Natural killer cell treated with Interleukin-12 subunit alpha and Interleukin-12 subunit beta and Interleukin-15 and Interleukin-18, amount 100 ng/mL, for 72 hours (primary cell): ENCODE results near the gene HSPE1. TPM values are rescaled to one million over a fixed set of nuclear protein-coding genes. Genes with fewer than 3 reads are reported as not detected.
"Not testable (repeated sequence)": the region's sequence is repeated elsewhere in the genome, so short reads cannot be mapped to it uniquely, and the experiment has no call there.

ENCODE experiments used
- ATAC-seq, 2 donors: fragments of 150-1000 bp; cut with Tn5 transposase in 1 of 2; sonication (Bioruptor Pico), chemical (Tn5 transposase) in 1 of 2; 2 replicates each; pipeline ENCODE4 v1.10.0; 2021
- DNase-seq: peaks from one replicate; pipeline ENCODE4 v3.0.0; 2022; ENCODE audit warnings: low spot score
- H3K27ac Mint-ChIP-seq, 2 donors: 1 replicate in 1 of 2; 2 replicates in 1 of 2; pipeline ENCODE4 v1.8.0; 2022; ENCODE audit warnings: mixed read lengths in 2 of 2, mild to moderate bottlenecking in 1 of 2, moderate library complexity in 1 of 2
- H3K27me3 Mint-ChIP-seq, 2 donors: 1 replicate in 1 of 2; 2 replicates in 1 of 2; pipeline ENCODE4 v1.8.0; 2022; ENCODE audit warnings: mixed read lengths in 2 of 2
- H3K36me3 Mint-ChIP-seq: one replicate; pipeline ENCODE4 v1.8.0; 2022; ENCODE audit warnings: mixed read lengths
- H3K4me1 Mint-ChIP-seq, 2 donors: 1 replicate in 1 of 2; 2 replicates in 1 of 2; pipeline ENCODE4 v1.8.0; 2022; ENCODE audit warnings: low read depth in 2 of 2, mixed read lengths in 2 of 2, mild to moderate bottlenecking in 1 of 2
- H3K4me3 Mint-ChIP-seq: one replicate; pipeline ENCODE4 v1.8.0; 2022; ENCODE audit warnings: mixed read lengths
- H3K9me3 Mint-ChIP-seq: 2 replicates; pipeline ENCODE4 v1.8.0; 2022; ENCODE audit warnings: mixed read lengths
- total RNA-seq, 2 donors: library from RNA; stranded (reverse); gene quantifications; one replicate each; pipeline ENCODE4 v1.2.3, GENCODE V29; 2022

Gene HSPE1
- total RNA-seq, 2 donors from 2014 or later: 140 to 158 TPM

- H3K27me3 Mint-ChIP-seq: no peaks in the 10 kb centered on the region
- no peak for DNase-seq
- H3K9me3 Mint-ChIP-seq: no peaks in the 10 kb centered on the region
- H3K36me3 Mint-ChIP-seq: peaks cover 13% of the 10 kb centered on the region
- H3K4me1 Mint-ChIP-seq: peaks cover under 1 to 11% of the 10 kb centered on the region in 2 donors
- peak overlapping the region in 1 of 2 donors; percentile 34 for H3K27ac Mint-ChIP-seq
- no peak overlapping the region for H3K4me3 Mint-ChIP-seq
- ATAC-seq: peak in 1 of 2 donors; percentile 44
Observed at GRCh38 chr2:197480165-197481036, 19.8 kb upstream of the HSPE1 start.

- H3K36me3 Mint-ChIP-seq: peaks cover 39% of the 10 kb centered on the region
- H3K27me3 Mint-ChIP-seq, H3K9me3 Mint-ChIP-seq, H3K4me1 Mint-ChIP-seq, H3K27ac Mint-ChIP-seq, DNase-seq, ATAC-seq, H3K4me3 Mint-ChIP-seq: not testable (repeated sequence)
Observed at GRCh38 chr2:197484248-197484647, 15.9 kb upstream of the HSPE1 start.

DNA sequence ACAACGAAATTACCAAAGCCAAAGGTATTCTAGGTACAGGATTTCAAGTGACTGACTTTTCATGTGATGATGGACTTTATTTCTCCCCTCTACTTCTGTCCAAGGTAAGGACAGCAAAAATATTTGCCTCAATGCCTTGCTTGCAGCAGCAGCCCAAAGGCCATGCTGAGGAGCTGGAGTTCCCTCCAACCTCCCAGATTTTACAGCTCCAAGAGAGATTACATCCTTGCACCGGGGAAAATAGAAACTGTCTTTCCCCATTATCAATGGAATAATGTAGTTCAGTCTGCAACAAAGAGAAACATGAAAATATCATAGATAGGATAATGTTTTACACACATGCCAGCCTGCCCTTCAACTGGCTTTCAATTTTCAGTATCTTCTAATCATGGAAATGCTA, 14.0 kb upstream of the HSPE1 start:
- Mint-ChIP-seq H3K27ac (peak overlapping the region; percentile 50 to 66), H3K36me3 (peaks cover 42% of the 10 kb centered on the region), H3K4me3 (no peak overlapping the region), H3K4me1 (peaks cover 4 to 6% of the 10 kb centered on the region in 2 donors), H3K9me3 (no peaks in the 10 kb centered on the region), H3K27me3 (no peaks in the 10 kb centered on the region)
- no peak for ATAC-seq
- DNase-seq: no peak

GRCh38 chr2:197487385-197487784, 12.8 kb upstream of the HSPE1 start:
- Mint-ChIP-seq H3K9me3 (no peaks in the 10 kb centered on the region), H3K27ac (no peak overlapping the region), H3K36me3 (peaks cover 47% of the 10 kb centered on the region), H3K4me1 (peaks cover 4 to 6% of the 10 kb centered on the region in 2 donors), H3K4me3 (no peak overlapping the region), H3K27me3 (no peaks in the 10 kb centered on the region)
- ATAC-seq: no peak
- DNase-seq: no peak

DNA sequence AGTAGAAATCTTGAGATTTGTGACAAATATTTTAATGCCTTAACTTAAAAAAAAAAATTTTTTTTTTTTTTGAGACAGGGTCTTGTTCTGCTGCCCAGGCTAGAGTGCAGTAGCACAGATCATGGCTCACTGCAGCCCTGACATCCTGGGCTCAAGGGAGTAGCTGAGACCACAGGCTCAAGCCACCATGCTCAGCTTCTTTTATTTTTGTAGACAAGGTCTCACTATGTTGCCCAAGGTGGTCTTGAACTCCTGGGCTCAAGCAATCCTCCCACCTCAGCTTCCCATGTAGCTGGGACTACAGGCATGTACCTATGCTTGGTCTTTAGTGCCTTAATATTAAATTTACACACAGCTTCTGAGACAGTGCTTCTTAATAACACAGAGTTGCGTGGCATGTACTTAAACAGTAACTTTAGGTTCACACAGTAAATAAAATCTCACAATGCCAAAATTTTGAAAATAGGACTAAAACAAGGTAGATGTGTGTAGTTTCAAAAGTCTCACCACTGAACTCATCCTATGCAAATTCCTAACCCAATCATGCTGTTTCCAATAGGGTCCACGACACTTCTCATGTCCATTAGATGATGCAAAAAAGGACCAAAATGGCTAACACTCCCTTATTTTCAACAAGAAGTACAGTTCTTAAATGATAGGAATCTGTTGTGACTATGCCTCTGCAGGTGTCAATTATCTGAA, 4.6 kb upstream of the HSPE1 start:
- ATAC-seq: no peak
- peak overlapping the region in 1 of 2 donors; percentile 43 for H3K27ac Mint-ChIP-seq
- no peaks in the 10 kb centered on the region for H3K9me3 Mint-ChIP-seq
- H3K4me3 Mint-ChIP-seq: peak overlapping the region; percentile 97
- no peak for DNase-seq
- H3K27me3 Mint-ChIP-seq: no peaks in the 10 kb centered on the region
- peaks cover 18 to 25% of the 10 kb centered on the region in 2 donors for H3K4me1 Mint-ChIP-seq
- peaks cover 37% of the 10 kb centered on the region for H3K36me3 Mint-ChIP-seq

- Mint-ChIP-seq H3K4me1 (peaks cover 23 to 35% of the 10 kb centered on the region in 2 donors), H3K9me3 (no peaks in the 10 kb centered on the region), H3K4me3 (peak overlapping the region; percentile 97), H3K27me3 (no peaks in the 10 kb centered on the region), H3K27ac (peak overlapping the region; percentile 43 to 46), H3K36me3 (peaks cover 40% of the 10 kb centered on the region)
- ATAC-seq: no peak
- no peak for DNase-seq
Observed at GRCh38 chr2:197496695-197497094, 3.5 kb upstream of the HSPE1 start.

GRCh38 chr2:197497326-197497725, 2.9 kb upstream of the HSPE1 start:
- H3K36me3 Mint-ChIP-seq: peaks cover 46% of the 10 kb centered on the region
- H3K4me1 Mint-ChIP-seq: peaks cover 26 to 40% of the 10 kb centered on the region in 2 donors

GRCh38 chr2:197498235-197498936, 1.8 kb upstream of the HSPE1 start:
- DNase-seq (no peak), ATAC-seq (no peak)
- Mint-ChIP-seq H3K9me3 (no peaks in the 10 kb centered on the region), H3K4me1 (peaks cover 27 to 43% of the 10 kb centered on the region in 2 donors), H3K27ac (peak overlapping the region; percentile 86 to 95), H3K36me3 (peaks cover 49% of the 10 kb centered on the region), H3K27me3 (no peaks in the 10 kb centered on the region), H3K4me3 (peak overlapping the region; percentile 97)

More at GRCh38 chr2:197497326-197497725, 2.9 kb upstream of the HSPE1 start:
- Mint-ChIP-seq H3K9me3 (no peaks in the 10 kb centered on the region), H3K27ac (peak overlapping the region; percentile 86 to 95), H3K4me3 (peak overlapping the region; percentile 97), H3K27me3 (no peaks in the 10 kb centered on the region)
- ATAC-seq (no peak), DNase-seq (no peak)

DNA sequence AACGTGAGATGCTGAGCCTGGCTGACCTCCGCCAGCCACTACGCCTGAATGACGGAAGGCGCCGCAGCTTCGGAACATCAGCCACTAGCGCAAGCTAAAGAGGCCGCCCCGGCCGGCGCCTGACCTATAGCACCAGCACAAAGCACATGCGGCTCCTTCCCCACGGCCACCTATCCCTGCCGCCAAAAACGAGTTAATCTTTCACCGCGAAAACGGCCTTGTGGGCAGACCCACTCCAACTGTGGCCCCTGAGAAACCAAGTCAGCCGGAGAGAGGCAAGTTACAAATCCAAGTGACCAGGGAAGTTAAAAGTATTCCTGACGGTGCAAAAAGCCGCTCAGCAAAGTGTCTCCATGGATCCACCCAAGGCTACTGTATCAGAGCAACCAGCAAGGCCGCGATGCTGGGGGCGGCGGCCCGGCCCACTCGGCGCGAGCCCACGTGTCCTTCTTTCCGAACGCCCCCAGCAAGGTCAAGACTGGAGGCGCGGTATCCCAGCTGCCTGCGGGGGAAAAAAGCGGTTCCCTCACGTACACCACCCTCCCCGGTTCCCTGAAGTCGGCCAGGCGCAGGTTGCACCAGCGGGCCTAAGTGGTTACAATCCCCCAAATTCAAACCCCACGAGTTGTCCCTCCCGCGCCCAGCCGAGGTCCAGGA, 1.1 kb upstream of the HSPE1 start:
- Mint-ChIP-seq H3K4me3 (peak overlapping the region; percentile 97), H3K36me3 (peaks cover 49% of the 10 kb centered on the region), H3K4me1 (peaks cover 27 to 44% of the 10 kb centered on the region in 2 donors), H3K27me3 (no peaks in the 10 kb centered on the region), H3K27ac (peak overlapping the region; percentile 86 to 95), H3K9me3 (no peaks in the 10 kb centered on the region)
- peak in 1 of 2 donors; percentile 2 for ATAC-seq
- DNase-seq: peak; percentile 69

GRCh38 chr2:197500503-197501131, 438 bp downstream of the HSPE1 start:
- Mint-ChIP-seq H3K4me3 (peak overlapping the region; percentile 97), H3K9me3 (no peaks in the 10 kb centered on the region), H3K36me3 (peaks cover 43% of the 10 kb centered on the region), H3K4me1 (peaks cover 23 to 42% of the 10 kb centered on the region in 2 donors), H3K27ac (peak overlapping the region; percentile 86 to 95), H3K27me3 (no peaks in the 10 kb centered on the region)
- no peak for DNase-seq
- peak in 1 of 2 donors; percentile 0 for ATAC-seq

- Mint-ChIP-seq H3K4me3 (peak overlapping the region; percentile 97), H3K9me3 (no peaks in the 10 kb centered on the region), H3K27me3 (no peaks in the 10 kb centered on the region), H3K4me1 (peaks cover 19 to 34% of the 10 kb centered on the region in 2 donors), H3K27ac (peak overlapping the region; percentile 86 to 95), H3K36me3 (peaks cover 31% of the 10 kb centered on the region)
- no peak for ATAC-seq
- no peak for DNase-seq
Observed at GRCh38 chr2:197502201-197502600, 2.0 kb downstream of the HSPE1 start.

GRCh38 chr2:197502685-197503084, 2.5 kb downstream of the HSPE1 start:
- DNase-seq (no peak), ATAC-seq (no peak)
- H3K27ac Mint-ChIP-seq: peak overlapping the region; percentile 86 to 95
- no peaks in the 10 kb centered on the region for H3K27me3 Mint-ChIP-seq
- peak overlapping the region; percentile 97 for H3K4me3 Mint-ChIP-seq
- H3K4me1 Mint-ChIP-seq: peaks cover 16 to 29% of the 10 kb centered on the region in 2 donors
- H3K36me3 Mint-ChIP-seq: peaks cover 26% of the 10 kb centered on the region
- H3K9me3 Mint-ChIP-seq: no peaks in the 10 kb centered on the region

DNA sequence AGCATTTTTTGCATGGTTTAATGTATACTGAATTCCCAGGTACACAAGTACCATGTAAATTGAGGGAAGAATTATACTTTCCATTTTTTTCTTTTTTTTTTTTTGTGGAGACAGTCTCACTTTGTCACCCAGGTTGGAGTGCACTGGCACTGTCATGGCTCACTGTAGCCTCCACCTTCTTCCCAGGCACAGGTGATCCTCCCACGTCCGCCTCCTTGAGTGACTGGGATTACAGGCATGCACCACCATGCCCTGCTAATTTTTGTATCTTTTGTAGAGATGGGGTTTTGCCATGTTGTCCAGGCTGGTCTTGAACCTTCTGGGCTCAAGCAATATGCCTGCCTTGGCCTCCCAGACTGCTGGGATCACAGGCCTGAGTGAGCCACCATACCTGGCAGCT, 3.8 kb downstream of the HSPE1 start:
- DNase-seq (no peak), ATAC-seq (no peak)
- H3K27ac Mint-ChIP-seq: no peak overlapping the region

More for the DNA sequence above, 3.8 kb downstream of the HSPE1 start:
- H3K4me3 Mint-ChIP-seq: no peak overlapping the region
- H3K4me1 Mint-ChIP-seq: peaks cover 9 to 22% of the 10 kb centered on the region in 2 donors
- H3K9me3 Mint-ChIP-seq: no peaks in the 10 kb centered on the region
- H3K27me3 Mint-ChIP-seq: no peaks in the 10 kb centered on the region
- H3K36me3 Mint-ChIP-seq: peaks cover 23% of the 10 kb centered on the region
